ENCODE data around the gene RIPK4.

- TF ChIP-seq CTCF (IDR thresholded peaks at IDR 0.05) (no peak), POLR2A (IDR thresholded peaks at IDR 0.05) (no peak)
Measured at GRCh38 chr21:41739011-41739410, 27.8 kb downstream of the RIPK4 start.

Measured in testis (tissue), 2 donors.